HepG2 (cell line): ENCODE data around the gene AP3D1. TPM values are rescaled to one million over a fixed set of nuclear protein-coding genes. Genes with fewer than 3 reads are reported as not detected.

Source experiments
- IRX3 ChIP-seq: sonication (generic); formaldehyde crosslinking; IDR thresholded peaks from 2 replicates; pipeline ENCODE4 v1.8.1; 2023; ENCODE audit warnings: mild to moderate bottlenecking, low read depth, missing genetic modification reagents, borderline replicate concordance
- KLF15 ChIP-seq: sonication (generic); formaldehyde crosslinking; IDR thresholded peaks from 2 replicates; pipeline ENCODE4 v1.8.1; 2023; ENCODE audit warnings: borderline replicate concordance, mild to moderate bottlenecking, inconsistent platforms, missing genetic modification reagents, mixed read lengths
- PAF1 ChIP-seq: IDR thresholded peaks from 2 replicates; pipeline ENCODE4 v1.6.1; 2016; ENCODE audit warnings: missing genetic modification reagents, missing compliant biosample characterization
- RFX3 ChIP-seq: IDR thresholded peaks from 2 replicates; pipeline ENCODE4 v1.6.1; 2016; ENCODE audit warnings: missing biosample characterization, missing genetic modification reagents
- TAF15 ChIP-seq: fragments of 200-400 bp; formaldehyde crosslinking; IDR thresholded peaks from one replicate; pipeline ENCODE4 v1.6.1; 2018; ENCODE audit warnings: mild to moderate bottlenecking, low read depth, low read length; ENCODE audit not compliant: poor library complexity, severe bottlenecking
- ZKSCAN5 ChIP-seq: sonication (generic); formaldehyde crosslinking; IDR thresholded peaks from 2 replicates; pipeline ENCODE4 v1.5.1; 2020; ENCODE audit warnings: mild to moderate bottlenecking, missing genetic modification reagents
- ZNF225 ChIP-seq: sonication (generic); formaldehyde crosslinking; IDR thresholded peaks from 2 replicates; pipeline ENCODE4 v1.4.0; 2020; ENCODE audit warnings: mild to moderate bottlenecking, missing genetic modification reagents
- ZNF572 ChIP-seq: sonication (generic); formaldehyde crosslinking; IDR thresholded peaks from 2 replicates; pipeline ENCODE4 v1.5.1; 2020; ENCODE audit warnings: mild to moderate bottlenecking, missing genetic modification reagents
- ZNF644 ChIP-seq: IDR thresholded peaks from 2 replicates; pipeline ENCODE4 v1.6.1; 2016; ENCODE audit warnings: low read depth
- ZNF772 ChIP-seq: sonication (generic); formaldehyde crosslinking; IDR thresholded peaks from 2 replicates; pipeline ENCODE4 v1.5.0; 2020; ENCODE audit warnings: mild to moderate bottlenecking, missing genetic modification reagents
- polyA plus RNA-seq, 8 experiments: library from polyadenylated mRNA; depleted of rRNA in 3 of 8; stranded (reverse) in 7 of 8; unstranded in 1 of 8; fragments of >200 nt; fragmentation: Illumina TruSeq in 4 of 8; extraction: Trizol in 4 of 8; gene quantifications; 2 replicates each; pipeline versions ENCODE4 v1.2.1 to v1.2.3, GENCODE V29; 2011 to 2016; ENCODE audit warnings: low read depth in 4 of 8, missing spikeins in 1 of 8, mixed read lengths in 1 of 8; ENCODE audit not compliant: insufficient read depth in 1 of 8
- total RNA-seq, 5 experiments: library from RNA; depleted of rRNA; stranded (reverse); fragments of >200 nt; fragmentation: Illumina TruSeq; extraction: Trizol; gene quantifications; 2 replicates each; pipeline ENCODE4 v1.2.3, GENCODE V29; 2016; ENCODE audit warnings: low read depth in 1 of 5
- TF ChIP-seq, protein P1 (sequence below): sonication (generic); formaldehyde crosslinking; IDR thresholded peaks from 2 replicates; pipeline ENCODE4 v1.4.0; 2020; ENCODE audit warnings: low read depth, missing genetic modification reagents
- TF ChIP-seq, protein P2 (sequence below): sonication (generic); formaldehyde crosslinking; IDR thresholded peaks from 2 replicates; pipeline ENCODE4 v1.4.0; 2020; ENCODE audit warnings: missing genetic modification reagents, mild to moderate bottlenecking, borderline replicate concordance
- TF ChIP-seq, protein P3 (sequence below): sonication (generic); formaldehyde crosslinking; conservative IDR thresholded peaks from 2 replicates; pipeline ENCODE4 v1.4.0; 2020; ENCODE audit warnings: missing genetic modification reagents
- TF ChIP-seq, protein P4 (sequence below): IDR thresholded peaks from 2 replicates; pipeline ENCODE4 v1.6.1; 2016
- TF ChIP-seq, protein P5 (sequence below): sonication (generic); formaldehyde crosslinking; IDR thresholded peaks from 2 replicates; pipeline ENCODE4; 2020; ENCODE audit warnings: missing genetic modification reagents, mild to moderate bottlenecking, borderline replicate concordance

Gene AP3D1
- total and polyA plus RNA-seq, 2 of the 13 experiments (the other 11 are each of a cell fraction or from before 2014, with no cell fraction given): 68.0 to 82.6 TPM

DNA sequence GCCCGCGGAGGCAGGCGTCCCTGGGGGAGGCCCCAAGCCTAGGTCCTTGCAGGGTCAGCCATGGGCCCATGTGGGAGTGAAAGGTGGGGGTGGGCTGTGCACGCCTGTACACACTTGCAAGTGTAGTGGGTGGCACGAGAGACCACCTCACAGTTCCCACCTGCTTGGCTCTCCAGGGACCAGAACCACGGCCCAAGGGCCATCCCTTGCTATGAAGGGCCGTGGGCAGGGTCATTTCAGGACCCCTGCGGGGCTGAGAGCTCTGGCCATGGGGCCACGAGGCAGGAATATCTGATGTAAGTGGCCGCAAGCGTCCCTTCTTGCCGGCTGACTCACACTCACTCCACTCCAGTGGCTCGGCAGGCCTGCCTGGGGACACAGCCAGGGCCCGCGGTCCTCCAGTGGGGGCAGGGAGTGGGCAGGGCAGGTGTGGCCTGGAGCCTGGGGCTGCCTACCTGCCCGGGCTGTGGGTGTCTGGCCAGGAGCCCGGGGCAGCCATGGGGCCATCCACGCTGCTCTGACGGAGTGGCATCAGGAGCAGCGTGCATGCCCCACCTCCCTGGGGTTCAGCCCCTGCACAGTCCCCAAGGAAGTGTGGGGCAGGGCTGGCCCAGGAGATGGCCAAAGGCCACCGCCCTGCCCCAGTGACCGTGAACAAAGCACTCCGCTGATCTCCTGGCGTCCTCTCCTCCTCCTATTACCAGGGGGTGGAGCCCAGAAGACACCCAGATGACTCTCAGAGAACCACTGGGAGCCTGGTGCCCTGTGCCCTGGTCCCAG lies 91.8 kb downstream of the AP3D1 start (continued):
- TF ChIP-seq ZNF772 (no peak), ZNF644 (no peak), ZKSCAN5 (CRISPR knock-in tag) (no peak), PAF1 (CRISPR knock-in tag) (no peak), KLF15 (CRISPR knock-in tag) (0 out of 2 replicates have a peak, but pooled peaks have one; percentile 38), ZNF225 (CRISPR knock-in tag) (peak; percentile 38; the same call in 1 of the 2 replicates), IRX3 (0 out of 2 replicates have a peak, but pooled peaks have one; percentile 27), RFX3 (CRISPR knock-in tag) (no peak), TAF15 (no peak), ZNF572 (CRISPR knock-in tag) (no peak)
- TF ChIP-seq, protein P1, sequence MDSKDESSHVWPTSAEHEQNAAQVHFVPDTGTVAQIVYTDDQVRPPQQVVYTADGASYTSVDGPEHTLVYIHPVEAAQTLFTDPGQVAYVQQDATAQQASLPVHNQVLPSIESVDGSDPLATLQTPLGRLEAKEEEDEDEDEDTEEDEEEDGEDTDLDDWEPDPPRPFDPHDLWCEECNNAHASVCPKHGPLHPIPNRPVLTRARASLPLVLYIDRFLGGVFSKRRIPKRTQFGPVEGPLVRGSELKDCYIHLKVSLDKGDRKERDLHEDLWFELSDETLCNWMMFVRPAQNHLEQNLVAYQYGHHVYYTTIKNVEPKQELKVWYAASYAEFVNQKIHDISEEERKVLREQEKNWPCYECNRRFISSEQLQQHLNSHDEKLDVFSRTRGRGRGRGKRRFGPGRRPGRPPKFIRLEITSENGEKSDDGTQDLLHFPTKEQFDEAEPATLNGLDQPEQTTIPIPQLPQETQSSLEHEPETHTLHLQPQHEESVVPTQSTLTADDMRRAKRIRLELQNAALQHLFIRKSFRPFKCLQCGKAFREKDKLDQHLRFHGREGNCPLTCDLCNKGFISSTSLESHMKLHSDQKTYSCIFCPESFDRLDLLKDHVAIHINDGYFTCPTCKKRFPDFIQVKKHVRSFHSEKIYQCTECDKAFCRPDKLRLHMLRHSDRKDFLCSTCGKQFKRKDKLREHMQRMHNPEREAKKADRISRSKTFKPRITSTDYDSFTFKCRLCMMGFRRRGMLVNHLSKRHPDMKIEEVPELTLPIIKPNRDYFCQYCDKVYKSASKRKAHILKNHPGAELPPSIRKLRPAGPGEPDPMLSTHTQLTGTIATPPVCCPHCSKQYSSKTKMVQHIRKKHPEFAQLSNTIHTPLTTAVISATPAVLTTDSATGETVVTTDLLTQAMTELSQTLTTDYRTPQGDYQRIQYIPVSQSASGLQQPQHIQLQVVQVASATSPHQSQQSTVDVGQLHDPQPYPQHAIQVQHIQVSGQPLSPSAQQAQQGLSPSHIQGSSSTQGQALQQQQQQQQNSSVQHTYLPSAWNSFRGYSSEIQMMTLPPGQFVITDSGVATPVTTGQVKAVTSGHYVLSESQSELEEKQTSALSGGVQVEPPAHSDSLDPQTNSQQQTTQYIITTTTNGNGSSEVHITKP: no peak
- TF ChIP-seq, protein P2, sequence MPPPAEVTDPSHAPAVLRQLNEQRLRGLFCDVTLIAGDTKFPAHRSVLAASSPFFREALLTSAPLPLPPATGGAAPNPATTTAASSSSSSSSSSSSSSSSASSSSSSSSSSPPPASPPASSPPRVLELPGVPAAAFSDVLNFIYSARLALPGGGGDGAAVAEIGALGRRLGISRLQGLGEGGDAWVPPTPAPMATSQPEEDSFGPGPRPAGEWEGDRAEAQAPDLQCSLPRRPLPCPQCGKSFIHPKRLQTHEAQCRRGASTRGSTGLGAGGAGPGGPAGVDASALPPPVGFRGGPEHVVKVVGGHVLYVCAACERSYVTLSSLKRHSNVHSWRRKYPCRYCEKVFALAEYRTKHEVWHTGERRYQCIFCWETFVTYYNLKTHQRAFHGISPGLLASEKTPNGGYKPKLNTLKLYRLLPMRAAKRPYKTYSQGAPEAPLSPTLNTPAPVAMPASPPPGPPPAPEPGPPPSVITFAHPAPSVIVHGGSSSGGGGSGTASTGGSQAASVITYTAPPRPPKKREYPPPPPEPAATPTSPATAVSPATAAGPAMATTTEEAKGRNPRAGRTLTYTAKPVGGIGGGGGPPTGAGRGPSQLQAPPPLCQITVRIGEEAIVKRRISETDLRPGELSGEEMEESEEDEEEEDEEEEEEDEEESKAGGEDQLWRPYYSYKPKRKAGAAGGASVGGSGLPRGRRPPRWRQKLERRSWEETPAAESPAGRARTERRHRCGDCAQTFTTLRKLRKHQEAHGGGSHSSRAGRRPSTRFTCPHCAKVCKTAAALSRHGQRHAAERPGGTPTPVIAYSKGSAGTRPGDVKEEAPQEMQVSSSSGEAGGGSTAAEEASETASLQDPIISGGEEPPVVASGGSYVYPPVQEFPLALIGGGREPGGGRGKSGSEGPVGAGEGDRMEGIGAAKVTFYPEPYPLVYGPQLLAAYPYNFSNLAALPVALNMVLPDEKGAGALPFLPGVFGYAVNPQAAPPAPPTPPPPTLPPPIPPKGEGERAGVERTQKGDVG (CRISPR knock-in tag): no peak
- TF ChIP-seq, protein P3, sequence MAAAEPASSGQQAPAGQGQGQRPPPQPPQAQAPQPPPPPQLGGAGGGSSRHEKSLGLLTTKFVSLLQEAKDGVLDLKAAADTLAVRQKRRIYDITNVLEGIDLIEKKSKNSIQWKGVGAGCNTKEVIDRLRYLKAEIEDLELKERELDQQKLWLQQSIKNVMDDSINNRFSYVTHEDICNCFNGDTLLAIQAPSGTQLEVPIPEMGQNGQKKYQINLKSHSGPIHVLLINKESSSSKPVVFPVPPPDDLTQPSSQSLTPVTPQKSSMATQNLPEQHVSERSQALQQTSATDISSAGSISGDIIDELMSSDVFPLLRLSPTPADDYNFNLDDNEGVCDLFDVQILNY (CRISPR knock-in tag): no peak
- TF ChIP-seq, protein P4, sequence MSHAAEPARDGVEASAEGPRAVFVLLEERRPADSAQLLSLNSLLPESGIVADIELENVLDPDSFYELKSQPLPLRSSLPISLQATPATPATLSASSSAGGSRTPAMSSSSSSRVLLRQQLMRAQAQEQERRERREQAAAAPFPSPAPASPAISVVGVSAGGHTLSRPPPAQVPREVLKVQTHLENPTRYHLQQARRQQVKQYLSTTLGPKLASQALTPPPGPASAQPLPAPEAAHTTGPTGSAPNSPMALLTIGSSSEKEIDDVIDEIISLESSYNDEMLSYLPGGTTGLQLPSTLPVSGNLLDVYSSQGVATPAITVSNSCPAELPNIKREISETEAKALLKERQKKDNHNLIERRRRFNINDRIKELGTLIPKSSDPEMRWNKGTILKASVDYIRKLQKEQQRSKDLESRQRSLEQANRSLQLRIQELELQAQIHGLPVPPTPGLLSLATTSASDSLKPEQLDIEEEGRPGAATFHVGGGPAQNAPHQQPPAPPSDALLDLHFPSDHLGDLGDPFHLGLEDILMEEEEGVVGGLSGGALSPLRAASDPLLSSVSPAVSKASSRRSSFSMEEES (CRISPR knock-in tag): no peak
- TF ChIP-seq, protein P5, sequence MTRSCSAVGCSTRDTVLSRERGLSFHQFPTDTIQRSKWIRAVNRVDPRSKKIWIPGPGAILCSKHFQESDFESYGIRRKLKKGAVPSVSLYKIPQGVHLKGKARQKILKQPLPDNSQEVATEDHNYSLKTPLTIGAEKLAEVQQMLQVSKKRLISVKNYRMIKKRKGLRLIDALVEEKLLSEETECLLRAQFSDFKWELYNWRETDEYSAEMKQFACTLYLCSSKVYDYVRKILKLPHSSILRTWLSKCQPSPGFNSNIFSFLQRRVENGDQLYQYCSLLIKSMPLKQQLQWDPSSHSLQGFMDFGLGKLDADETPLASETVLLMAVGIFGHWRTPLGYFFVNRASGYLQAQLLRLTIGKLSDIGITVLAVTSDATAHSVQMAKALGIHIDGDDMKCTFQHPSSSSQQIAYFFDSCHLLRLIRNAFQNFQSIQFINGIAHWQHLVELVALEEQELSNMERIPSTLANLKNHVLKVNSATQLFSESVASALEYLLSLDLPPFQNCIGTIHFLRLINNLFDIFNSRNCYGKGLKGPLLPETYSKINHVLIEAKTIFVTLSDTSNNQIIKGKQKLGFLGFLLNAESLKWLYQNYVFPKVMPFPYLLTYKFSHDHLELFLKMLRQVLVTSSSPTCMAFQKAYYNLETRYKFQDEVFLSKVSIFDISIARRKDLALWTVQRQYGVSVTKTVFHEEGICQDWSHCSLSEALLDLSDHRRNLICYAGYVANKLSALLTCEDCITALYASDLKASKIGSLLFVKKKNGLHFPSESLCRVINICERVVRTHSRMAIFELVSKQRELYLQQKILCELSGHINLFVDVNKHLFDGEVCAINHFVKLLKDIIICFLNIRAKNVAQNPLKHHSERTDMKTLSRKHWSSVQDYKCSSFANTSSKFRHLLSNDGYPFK (CRISPR knock-in tag): no peak; the same call in 1 of the 2 replicates
